Measurements from ENCODE around the gene CNTNAP2. TPM values are rescaled to one million over a fixed set of nuclear protein-coding genes. Genes with fewer than 3 reads are reported as not detected.

CNTNAP2 gene
- total RNA-seq, 1 donor from 2014 or later = 0.27 TPM

GRCh38 chr7:147044941-147045340 lies 928.3 kb downstream of the CNTNAP2 start:
- Mint-ChIP-seq H3K36me3 (ENCODE audit: low read depth) (no peaks in the 10 kb centered on the region), H3K4me3 (ENCODE audit: unreplicated experiment) (no peak overlapping the region), H3K27ac (ENCODE audit: unreplicated experiment) (no peak overlapping the region), H3K27me3 (ENCODE audit: low read depth) (no peaks in the 10 kb centered on the region), H3K9me3 (ENCODE audit: low read depth) (no peaks in the 10 kb centered on the region), H3K4me1 (ENCODE audit: low read depth) (peaks cover 15% of the 10 kb centered on the region)
- no peak for DNase-seq (ENCODE audit: low spot score)
- no peak for TF ChIP-seq CTCF (IDR thresholded peaks at IDR 0.05)

- DNase-seq (ENCODE audit: low spot score) = no peak
- no peak for TF ChIP-seq CTCF (IDR thresholded peaks at IDR 0.05)
- Mint-ChIP-seq H3K4me3 (ENCODE audit: unreplicated experiment) (no peak overlapping the region), H3K9me3 (ENCODE audit: low read depth) (no peaks in the 10 kb centered on the region), H3K27me3 (ENCODE audit: low read depth) (no peaks in the 10 kb centered on the region), H3K4me1 (ENCODE audit: low read depth) (peaks cover 15% of the 10 kb centered on the region), H3K36me3 (ENCODE audit: low read depth) (no peaks in the 10 kb centered on the region), H3K27ac (ENCODE audit: unreplicated experiment) (no peak overlapping the region)
These were observed 931.1 kb downstream of the CNTNAP2 start for GRCh38 chr7:147047696-147048095.

- TF ChIP-seq CTCF (IDR thresholded peaks at IDR 0.05) = no peak
- DNase-seq (ENCODE audit: low spot score) = no peak
- no peak overlapping the region for H3K4me3 Mint-ChIP-seq (ENCODE audit: unreplicated experiment)
- H3K4me1 Mint-ChIP-seq (ENCODE audit: low read depth) = peaks cover 15% of the 10 kb centered on the region
- no peaks in the 10 kb centered on the region for H3K36me3 Mint-ChIP-seq (ENCODE audit: low read depth)
- no peak overlapping the region for H3K27ac Mint-ChIP-seq (ENCODE audit: unreplicated experiment)
- no peaks in the 10 kb centered on the region for H3K27me3 Mint-ChIP-seq (ENCODE audit: low read depth)
- no peaks in the 10 kb centered on the region for H3K9me3 Mint-ChIP-seq (ENCODE audit: low read depth)
These were observed 932.3 kb downstream of the CNTNAP2 start for GRCh38 chr7:147048864-147049263.

GRCh38 chr7:147052818-147053217 lies 936.2 kb downstream of the CNTNAP2 start:
- no peak overlapping the region for H3K27ac Mint-ChIP-seq (ENCODE audit: unreplicated experiment)
- no peak for DNase-seq (ENCODE audit: low spot score)
- no peaks in the 10 kb centered on the region for H3K36me3 Mint-ChIP-seq (ENCODE audit: low read depth)
- no peaks in the 10 kb centered on the region for H3K27me3 Mint-ChIP-seq (ENCODE audit: low read depth)
- H3K4me3 Mint-ChIP-seq (ENCODE audit: unreplicated experiment) = no peak overlapping the region
- H3K9me3 Mint-ChIP-seq (ENCODE audit: low read depth) = no peaks in the 10 kb centered on the region
- no peaks in the 10 kb centered on the region for H3K4me1 Mint-ChIP-seq (ENCODE audit: low read depth)
- TF ChIP-seq CTCF (IDR thresholded peaks at IDR 0.05) = no peak

GRCh38 chr7:147053746-147054145 lies 937.1 kb downstream of the CNTNAP2 start:
- Mint-ChIP-seq H3K27ac (ENCODE audit: unreplicated experiment) (no peak overlapping the region), H3K27me3 (ENCODE audit: low read depth) (no peaks in the 10 kb centered on the region), H3K36me3 (ENCODE audit: low read depth) (no peaks in the 10 kb centered on the region), H3K9me3 (ENCODE audit: low read depth) (no peaks in the 10 kb centered on the region), H3K4me1 (ENCODE audit: low read depth) (no peaks in the 10 kb centered on the region), H3K4me3 (ENCODE audit: unreplicated experiment) (no peak overlapping the region)
- no peak for DNase-seq (ENCODE audit: low spot score)
- TF ChIP-seq CTCF (IDR thresholded peaks at IDR 0.05) = no peak
